Hair follicle dermal papilla cell (primary cell): Measurements from ENCODE around the gene ASPA. TPM values are rescaled to one million over a fixed set of nuclear protein-coding genes. Genes with fewer than 3 reads are reported as not detected.

Source experiments
- total RNA-seq: library from RNA; depleted of rRNA; stranded (reverse); fragments of >200 nt; gene quantifications from 2 replicates; pipeline ENCODE4 v1.2.3, GENCODE V29; 2012

The ASPA gene
- total RNA-seq, result 0.16 and 1.6 TPM in 2 replicates

DNA sequence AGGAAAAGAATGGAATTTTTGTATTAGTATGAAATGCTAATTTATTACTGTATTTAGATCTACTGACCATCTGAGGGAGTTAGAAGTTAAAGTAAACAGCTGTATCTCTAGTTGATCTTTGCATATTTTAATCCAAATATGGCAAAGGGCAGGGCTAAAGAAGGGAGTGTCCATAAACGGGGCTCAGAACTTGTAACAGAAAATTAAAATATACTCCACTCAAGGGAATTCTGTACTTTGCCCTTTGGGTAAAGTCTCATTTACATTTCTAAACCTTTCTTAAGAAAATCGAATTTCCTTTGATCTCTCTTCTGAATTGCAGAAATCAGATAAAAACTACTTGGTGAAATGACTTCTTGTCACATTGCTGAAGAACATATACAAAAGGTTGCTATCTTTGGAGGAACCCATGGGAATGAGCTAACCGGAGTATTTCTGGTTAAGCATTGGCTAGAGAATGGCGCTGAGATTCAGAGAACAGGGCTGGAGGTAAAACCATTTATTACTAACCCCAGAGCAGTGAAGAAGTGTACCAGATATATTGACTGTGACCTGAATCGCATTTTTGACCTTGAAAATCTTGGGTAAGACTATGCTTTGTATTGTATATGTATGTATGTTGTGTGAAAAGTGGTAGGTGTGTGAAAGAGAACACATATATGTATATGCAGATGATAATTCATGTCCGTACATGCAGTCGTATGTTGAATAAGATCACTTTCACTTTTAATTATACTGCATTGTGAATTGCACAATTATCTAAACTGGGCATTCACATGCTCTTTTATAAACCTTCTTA, at the start of gene ASPA:
Gene ASPA (plus strand): TSS at position 186 of the 799 bp plus-strand sequence. CDS start 163 bp downstream, at position 349.

GRCh38 chr17:3433741-3434140, 42.1 kb upstream of the ASPA start, which contains the start of gene OR1E2:
TSS of gene OR1E2 (minus strand) at chr17:3433841. CDS start at chr17:3433841, 0 bp downstream.

GRCh38 chr17:3471599-3471998, 4.2 kb upstream of the ASPA start, which contains the start of gene SPATA22:
TSS of gene SPATA22 (minus strand) at chr17:3471819. CDS start at chr17:3469325, 2,494 bp downstream.

Other genes starting within 250 kb of the ASPA start
- gene OR3A1, start 177.6 kb upstream of the ASPA start, total RNA-seq, result not detected in 2 replicates
- under 0.01 and 0.24 TPM in 2 replicates for gene OR3A2, start 89.7 kb upstream of the ASPA start, total RNA-seq
- not detected in 2 replicates for gene OR1E1, start 77.6 kb upstream of the ASPA start, total RNA-seq
- not detected in 2 replicates for gene OR3A3, start 64.6 kb upstream of the ASPA start, total RNA-seq
- gene OR1E2, start 42.2 kb upstream of the ASPA start, total RNA-seq, result not detected in 2 replicates
- 0.49 and 0.85 TPM in 2 replicates for gene SPATA22, start 4.2 kb upstream of the ASPA start, total RNA-seq
- 0.73 and 0.81 TPM in 2 replicates for gene TRPV3, start 81.8 kb downstream of the ASPA start, total RNA-seq
- gene TRPV1, start 133.4 kb downstream of the ASPA start, total RNA-seq, result 1.6 and 1.9 TPM in 2 replicates
- 9.2 and 11.8 TPM in 2 replicates for gene SHPK, start 160.3 kb downstream of the ASPA start, total RNA-seq
- gene CTNS, start 160.8 kb downstream of the ASPA start, total RNA-seq, result 18.8 and 22.2 TPM in 2 replicates
- gene TAX1BP3, start 192.6 kb downstream of the ASPA start, total RNA-seq, result 160 and 202 TPM in 2 replicates
- 6.6 and 10.2 TPM in 2 replicates for gene EMC6, start 192.8 kb downstream of the ASPA start, total RNA-seq
- not detected in 2 replicates for gene P2RX5, start 220.2 kb downstream of the ASPA start, total RNA-seq
- gene HASPIN, start 247.9 kb downstream of the ASPA start, total RNA-seq, result 0.97 and 1.1 TPM in 2 replicates